ENCODE measurements around the gene TXNL4B. TPM values are rescaled to one million over a fixed set of nuclear protein-coding genes. Genes with fewer than 3 reads are reported as not detected.
A peak's percentile ranks its signal among the peaks of the same experiment; 100 is the strongest.

TXNL4B gene
- total RNA-seq, 5 donors from 2014 or later (not counting 1 experiment from before 2014, with no cell fraction given), result 10.9 to 24.2 (median 19.4) TPM

DNA sequence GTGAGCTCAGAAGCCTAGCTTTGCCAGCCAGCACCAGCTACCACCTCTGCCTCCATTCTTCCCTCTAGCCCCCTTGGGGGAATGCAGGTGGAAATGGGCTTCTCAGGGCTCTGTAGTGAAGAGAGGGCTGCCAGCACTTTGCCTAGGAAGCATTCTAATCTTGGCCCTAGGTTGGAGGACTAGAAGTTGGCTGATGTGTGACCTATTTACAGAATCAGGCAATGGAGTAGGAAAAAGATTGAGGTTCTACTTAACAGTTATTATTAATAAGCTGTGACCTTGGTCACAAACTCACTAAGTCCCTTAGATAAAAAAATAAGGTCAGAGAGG lies 20.2 kb upstream of the TXNL4B start:
- H3K27ac ChIP-seq (ENCODE audit: low read length), result no peak overlapping the region
- no peak overlapping the region for H3K27ac Mint-ChIP-seq

DNA sequence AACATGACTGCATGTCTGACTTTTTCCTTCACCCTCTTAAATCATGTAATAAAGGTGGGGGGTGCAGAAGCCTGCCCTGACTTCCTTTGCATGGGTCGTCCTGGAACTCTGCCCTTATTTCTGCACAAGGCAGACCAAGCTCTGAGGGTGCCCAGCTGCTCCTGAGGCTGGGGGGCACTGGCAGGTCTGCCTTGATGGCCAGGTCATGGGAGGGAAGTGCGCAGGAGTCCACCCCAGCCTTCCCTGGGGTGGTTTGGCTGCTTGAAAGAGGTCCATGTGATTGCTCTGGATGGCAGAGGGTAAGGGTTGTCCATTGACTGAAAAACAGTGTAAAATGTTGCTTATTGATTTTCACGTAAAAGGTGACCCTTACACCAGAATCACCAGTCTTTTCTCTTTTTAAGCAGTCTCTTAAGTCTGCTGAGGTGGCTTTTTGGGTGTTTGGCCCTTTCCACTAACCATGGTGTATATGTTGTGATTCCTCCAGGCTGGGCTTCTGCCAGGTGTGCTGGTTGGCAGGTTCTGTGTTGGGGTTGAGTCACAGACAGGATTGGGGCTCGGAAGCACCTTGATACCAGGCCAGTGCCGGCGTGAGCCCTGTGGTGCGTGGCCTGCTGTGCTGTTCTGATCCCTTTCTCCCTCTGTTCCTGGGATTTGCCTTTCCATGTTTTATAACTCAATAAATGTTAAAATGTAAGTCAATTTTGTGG lies 19.6 kb upstream of the TXNL4B start:
- Mint-ChIP-seq H3K4me1 (no peaks in the 10 kb centered on the region), H3K27me3 (no peaks in the 10 kb centered on the region), H3K4me3 (peak overlapping the region in 1 of 3 donors; percentile 6), H3K9me3 (no peaks in the 10 kb centered on the region), H3K36me3 (peaks cover 55% of the 10 kb centered on the region), H3K27ac (no peak overlapping the region)
- Histone ChIP-seq H3K4me1 (ENCODE audit: control insufficient read depth in 1 of 2, extremely low read depth in 1 of 2, insufficient read depth in 2 of 2, low read length in 2 of 2) (no peaks in the 10 kb centered on the region), H3K27ac (ENCODE audit: low read length) (no peak overlapping the region), H3K9me3 (no peaks in the 10 kb centered on the region), H3K4me3 (ENCODE audit: control insufficient read depth in 1 of 2, extremely low read depth in 1 of 2, low read length in 1 of 2) (no peak overlapping the region), H3K36me3 (ENCODE audit: control insufficient read depth in 2 of 2, extremely low read depth in 1 of 2, insufficient read depth in 1 of 2, low read length in 1 of 2) (peaks cover 24 to 45% of the 10 kb centered on the region in 2 donors), H3K27me3 (replicated peaks in 1 of 2; ENCODE audit: control insufficient read depth in 2 of 2, extremely low read depth in 1 of 2, insufficient read depth in 2 of 2, low read length in 1 of 2) (no peaks in the 10 kb centered on the region)
- POLR2A ChIA-PET, result no interaction called here
- no peak for DNase-seq
- ATAC-seq (replicated peaks in 1 of 4), result peak in 1 of 4 experiments; percentile 13
- 93% methylated on average over 2 of the region's 7 CpGs for WGBS (ENCODE audit: insufficient coverage)
- CTCF ChIA-PET, result no interaction called here

More for the DNA sequence above, 20.2 kb upstream of the TXNL4B start:
- CTCF ChIA-PET, result no interaction called here
- Histone ChIP-seq H3K27me3 (replicated peaks in 1 of 2; ENCODE audit: control insufficient read depth in 2 of 2, extremely low read depth in 1 of 2, insufficient read depth in 2 of 2, low read length in 1 of 2) (no peaks in the 10 kb centered on the region), H3K36me3 (ENCODE audit: control insufficient read depth in 2 of 2, extremely low read depth in 1 of 2, insufficient read depth in 1 of 2, low read length in 1 of 2) (peaks cover 19 to 40% of the 10 kb centered on the region in 2 donors), H3K4me3 (ENCODE audit: control insufficient read depth in 1 of 2, extremely low read depth in 1 of 2, low read length in 1 of 2) (no peak overlapping the region), H3K9me3 (no peaks in the 10 kb centered on the region), H3K4me1 (ENCODE audit: control insufficient read depth in 1 of 2, extremely low read depth in 1 of 2, insufficient read depth in 2 of 2, low read length in 2 of 2) (no peaks in the 10 kb centered on the region)
- Mint-ChIP-seq H3K4me1 (no peaks in the 10 kb centered on the region), H3K27me3 (no peaks in the 10 kb centered on the region), H3K9me3 (no peaks in the 10 kb centered on the region), H3K36me3 (peaks cover 50% of the 10 kb centered on the region), H3K4me3 (peak overlapping the region in 1 of 3 donors; percentile 6)
- POLR2A ChIA-PET, result no interaction called here
- DNase-seq (no peak), ATAC-seq (replicated peaks in 1 of 4) (no peak)

DNA sequence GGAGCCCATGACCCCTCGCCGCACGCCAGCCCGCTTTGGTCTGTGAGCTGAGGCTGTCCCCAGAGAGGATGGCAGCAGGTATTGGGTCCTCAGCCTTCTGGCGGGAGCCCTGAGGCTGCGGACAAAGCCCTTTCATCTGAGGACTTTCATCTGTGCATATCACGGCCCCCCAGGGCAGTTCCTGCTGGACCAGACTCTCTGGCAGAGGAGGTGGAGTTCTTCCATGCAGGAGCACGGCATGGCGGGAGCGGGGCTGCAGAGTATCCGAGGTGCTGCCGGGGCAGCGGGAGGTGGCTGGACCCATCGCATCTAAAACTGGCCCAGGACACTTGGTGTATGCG lies 19.0 kb upstream of the TXNL4B start:
- Mint-ChIP-seq H3K9me3 (no peaks in the 10 kb centered on the region), H3K4me3 (no peak overlapping the region), H3K4me1 (no peaks in the 10 kb centered on the region), H3K27me3 (no peaks in the 10 kb centered on the region), H3K27ac (no peak overlapping the region), H3K36me3 (peaks cover 59% of the 10 kb centered on the region)
- WGBS (ENCODE audit: insufficient coverage), result 99% methylated on average over 15 of the region's 15 CpGs
- no peaks in the 10 kb centered on the region for H3K4me1 ChIP-seq (ENCODE audit: control insufficient read depth in 1 of 2, extremely low read depth in 1 of 2, insufficient read depth in 2 of 2, low read length in 2 of 2)
- H3K9me3 ChIP-seq, result no peaks in the 10 kb centered on the region
- peaks cover 28 to 52% of the 10 kb centered on the region in 2 donors for H3K36me3 ChIP-seq (ENCODE audit: control insufficient read depth in 2 of 2, extremely low read depth in 1 of 2, insufficient read depth in 1 of 2, low read length in 1 of 2)
- DNase-seq (no peak), ATAC-seq (replicated peaks in 1 of 4) (no peak)
- H3K27me3 ChIP-seq (replicated peaks in 1 of 2; ENCODE audit: control insufficient read depth in 2 of 2, extremely low read depth in 1 of 2, insufficient read depth in 2 of 2, low read length in 1 of 2), result no peaks in the 10 kb centered on the region
- no peak overlapping the region for H3K27ac ChIP-seq (ENCODE audit: low read length)
- H3K4me3 ChIP-seq (ENCODE audit: control insufficient read depth in 1 of 2, extremely low read depth in 1 of 2, low read length in 1 of 2), result no peak overlapping the region
- ChIA-PET POLR2A (no interaction called here), CTCF (no interaction called here)

DNA sequence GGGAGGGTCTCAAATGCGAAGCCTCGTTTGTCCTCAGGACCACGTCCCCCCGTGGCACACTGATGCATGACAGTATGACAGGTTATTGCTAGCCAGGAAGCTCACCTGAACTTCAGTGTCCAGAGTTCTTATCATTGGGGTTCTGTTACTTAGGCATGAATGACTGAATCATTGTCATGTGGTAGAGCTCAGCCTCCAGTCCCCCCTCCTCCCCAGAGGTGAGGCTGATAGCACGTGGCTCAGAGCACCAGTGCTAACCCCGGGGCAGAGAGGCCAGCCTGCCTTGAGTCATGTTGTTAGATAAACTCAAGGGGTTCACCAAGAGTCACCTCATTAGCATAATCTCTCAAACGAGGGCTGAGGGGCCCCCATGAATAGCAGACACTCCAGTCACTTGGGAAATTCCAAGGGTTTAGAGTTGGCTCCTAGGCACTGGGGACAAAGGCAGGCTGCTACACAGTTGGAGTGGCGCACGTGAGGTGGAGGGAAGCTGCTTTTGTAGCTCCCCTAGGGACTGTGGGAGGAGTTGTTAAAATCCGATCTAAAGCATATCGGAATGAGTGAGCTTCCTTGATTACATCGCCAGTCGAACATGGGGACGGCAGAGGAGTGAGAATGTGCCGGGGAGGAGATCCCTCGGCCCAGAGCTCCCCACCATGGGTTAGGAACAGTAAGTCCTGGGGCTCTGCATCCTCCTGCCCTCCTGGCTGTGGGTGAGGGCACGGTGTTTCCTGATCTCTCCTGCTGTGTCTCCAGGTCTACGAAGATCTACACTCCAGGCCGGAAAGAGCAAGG lies 18.4 kb upstream of the TXNL4B start:
- 95% methylated on average over 15 of the region's 19 CpGs for WGBS (ENCODE audit: insufficient coverage)
- no peaks in the 10 kb centered on the region for H3K9me3 ChIP-seq
- Mint-ChIP-seq H3K4me1 (no peaks in the 10 kb centered on the region), H3K4me3 (no peak overlapping the region), H3K36me3 (peaks cover 65% of the 10 kb centered on the region), H3K9me3 (no peaks in the 10 kb centered on the region), H3K27me3 (no peaks in the 10 kb centered on the region), H3K27ac (no peak overlapping the region)
- DNase-seq, result no peak
- ChIA-PET CTCF (no interaction called here), POLR2A (no interaction called here)
- no peak overlapping the region for H3K4me3 ChIP-seq (ENCODE audit: control insufficient read depth in 1 of 2, extremely low read depth in 1 of 2, low read length in 1 of 2)
- no peaks in the 10 kb centered on the region for H3K27me3 ChIP-seq (replicated peaks in 1 of 2; ENCODE audit: control insufficient read depth in 2 of 2, extremely low read depth in 1 of 2, insufficient read depth in 2 of 2, low read length in 1 of 2)
- H3K36me3 ChIP-seq (ENCODE audit: control insufficient read depth in 2 of 2, extremely low read depth in 1 of 2, insufficient read depth in 1 of 2, low read length in 1 of 2), result peaks cover 28 to 57% of the 10 kb centered on the region in 2 donors
- ATAC-seq (replicated peaks in 1 of 4), result no peak
- no peaks in the 10 kb centered on the region for H3K4me1 ChIP-seq (ENCODE audit: control insufficient read depth in 1 of 2, extremely low read depth in 1 of 2, insufficient read depth in 2 of 2, low read length in 2 of 2)
- no peak overlapping the region for H3K27ac ChIP-seq (ENCODE audit: low read length)

DNA sequence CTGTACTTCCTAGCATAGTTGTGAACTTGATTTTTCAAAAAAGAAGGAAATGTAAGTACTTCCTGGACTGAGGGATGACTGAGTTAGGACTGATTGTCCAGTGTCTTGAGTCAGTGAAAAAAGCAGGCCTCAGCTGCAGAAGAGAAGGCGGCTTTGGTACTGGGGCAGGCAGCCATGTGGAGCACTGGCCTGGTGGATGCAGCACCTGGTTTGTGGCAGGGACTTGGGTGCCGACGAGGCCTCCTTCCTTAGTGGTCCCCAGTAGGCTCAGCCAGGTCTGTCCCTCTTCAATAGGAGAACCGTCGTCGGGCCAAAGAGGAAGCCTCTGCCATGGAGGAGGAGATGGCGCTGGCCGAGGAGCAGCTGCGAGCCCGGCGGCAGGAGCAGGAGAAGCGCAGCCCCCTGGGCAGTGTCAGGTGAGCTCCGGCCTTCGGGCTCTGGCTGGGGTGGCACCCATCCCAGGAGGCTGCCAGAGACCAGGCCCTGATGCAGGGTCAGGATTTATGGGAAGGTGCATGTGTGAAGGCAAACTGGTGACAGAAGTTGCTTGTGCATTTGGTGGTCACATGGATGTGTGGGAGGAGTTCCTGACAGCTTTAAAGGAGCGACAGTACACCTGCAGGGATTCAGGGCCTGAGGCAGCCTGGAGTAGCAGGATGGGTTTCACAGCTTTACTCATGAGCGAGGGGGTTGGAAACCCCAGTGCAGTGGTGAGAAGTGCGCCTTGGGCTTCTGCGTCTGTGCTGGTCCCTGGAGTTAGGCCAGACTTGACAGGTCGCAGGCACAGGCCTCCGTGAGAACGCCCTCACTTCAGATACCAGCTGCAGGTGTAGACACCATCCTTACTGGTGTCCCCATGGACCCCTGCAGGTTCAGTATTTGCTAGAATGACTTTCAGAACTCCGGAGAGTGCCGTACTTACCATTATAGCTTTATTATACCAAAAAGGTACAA lies 17.5 kb upstream of the TXNL4B start:
- no peaks in the 10 kb centered on the region for H3K4me1 ChIP-seq (ENCODE audit: control insufficient read depth in 1 of 2, extremely low read depth in 1 of 2, insufficient read depth in 2 of 2, low read length in 2 of 2)
- H3K36me3 Mint-ChIP-seq, result peaks cover 73% of the 10 kb centered on the region
- peaks cover 31 to 65% of the 10 kb centered on the region in 2 donors for H3K36me3 ChIP-seq (ENCODE audit: control insufficient read depth in 2 of 2, extremely low read depth in 1 of 2, insufficient read depth in 1 of 2, low read length in 1 of 2)
- no peak for DNase-seq
- no peak overlapping the region for H3K27ac Mint-ChIP-seq
- no peak overlapping the region for H3K27ac ChIP-seq (ENCODE audit: low read length)
- no peak overlapping the region for H3K4me3 Mint-ChIP-seq
- 97% methylated on average over 21 of the region's 23 CpGs for WGBS (ENCODE audit: insufficient coverage)
- ChIA-PET CTCF (no interaction called here), POLR2A (no interaction called here)
- H3K9me3 Mint-ChIP-seq, result no peaks in the 10 kb centered on the region
- no peaks in the 10 kb centered on the region for H3K9me3 ChIP-seq
- H3K4me1 Mint-ChIP-seq, result no peaks in the 10 kb centered on the region
- H3K27me3 Mint-ChIP-seq, result no peaks in the 10 kb centered on the region
- ATAC-seq (replicated peaks in 1 of 4), result no peak
- H3K27me3 ChIP-seq (replicated peaks in 1 of 2; ENCODE audit: control insufficient read depth in 2 of 2, extremely low read depth in 1 of 2, insufficient read depth in 2 of 2, low read length in 1 of 2), result no peaks in the 10 kb centered on the region
- no peak overlapping the region for H3K4me3 ChIP-seq (ENCODE audit: control insufficient read depth in 1 of 2, extremely low read depth in 1 of 2, low read length in 1 of 2)

DNA sequence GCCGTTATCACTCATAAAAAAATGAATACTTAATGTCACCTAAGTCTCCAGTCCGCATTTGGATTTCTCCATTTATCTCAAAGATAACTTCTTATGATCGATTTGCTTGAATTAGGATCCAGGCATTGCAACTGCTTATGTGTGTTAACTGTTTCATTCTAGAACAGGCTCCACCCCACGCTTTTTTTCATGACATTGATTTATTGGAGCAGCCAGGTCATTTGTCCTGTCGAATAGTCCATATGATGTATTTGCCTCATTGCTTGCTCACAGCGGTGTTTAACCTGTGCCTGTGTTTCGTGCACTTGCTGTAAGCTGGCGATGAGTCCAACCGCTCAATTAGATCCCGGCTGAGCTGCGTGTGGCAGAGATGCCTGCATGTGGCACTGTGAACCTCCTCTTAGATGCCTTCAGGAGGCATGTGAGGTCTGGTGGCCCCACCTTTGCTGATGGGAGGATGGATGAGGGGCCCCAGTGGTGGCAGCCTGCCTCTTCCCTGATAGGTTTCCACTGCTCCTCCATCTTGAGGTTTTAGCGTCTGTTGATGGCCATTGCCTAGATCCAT lies 16.6 kb upstream of the TXNL4B start:
- no peak for ATAC-seq (replicated peaks in 1 of 4)
- ChIA-PET POLR2A (no interaction called here), CTCF (no interaction called here)
- Mint-ChIP-seq H3K36me3 (peaks cover 79% of the 10 kb centered on the region), H3K4me3 (no peak overlapping the region), H3K9me3 (no peaks in the 10 kb centered on the region), H3K4me1 (no peaks in the 10 kb centered on the region), H3K27ac (no peak overlapping the region), H3K27me3 (no peaks in the 10 kb centered on the region)
- Histone ChIP-seq H3K27me3 (replicated peaks in 1 of 2; ENCODE audit: control insufficient read depth in 2 of 2, extremely low read depth in 1 of 2, insufficient read depth in 2 of 2, low read length in 1 of 2) (no peaks in the 10 kb centered on the region), H3K4me3 (ENCODE audit: control insufficient read depth in 1 of 2, extremely low read depth in 1 of 2, low read length in 1 of 2) (no peak overlapping the region), H3K4me1 (ENCODE audit: control insufficient read depth in 1 of 2, extremely low read depth in 1 of 2, insufficient read depth in 2 of 2, low read length in 2 of 2) (no peaks in the 10 kb centered on the region), H3K27ac (ENCODE audit: low read length) (no peak overlapping the region), H3K9me3 (no peaks in the 10 kb centered on the region), H3K36me3 (ENCODE audit: control insufficient read depth in 2 of 2, extremely low read depth in 1 of 2, insufficient read depth in 1 of 2, low read length in 1 of 2) (peaks cover 38 to 74% of the 10 kb centered on the region in 2 donors)
- 100% methylated on average over 10 of the region's 12 CpGs for WGBS (ENCODE audit: insufficient coverage)
- no peak for DNase-seq
